GM12874 (cell line): ENCODE measurements around the gene KIF4A.

Source experiments
- CTCF ChIP-seq: IDR thresholded peaks from 2 replicates; pipeline ENCODE4 v1.5.1; 2011; ENCODE audit warnings: low read depth, mild to moderate bottlenecking, control low read depth, low read length, moderate library complexity; ENCODE audit not compliant: insufficient read depth

KIF4A gene

GRCh38 chrX:70254063-70254400, 35.9 kb upstream of the KIF4A start:
- no peak for TF ChIP-seq CTCF

GRCh38 chrX:70254909-70255308, 35.0 kb upstream of the KIF4A start:
- no peak for TF ChIP-seq CTCF

- no peak for TF ChIP-seq CTCF
Measured at GRCh38 chrX:70255452-70255851, 34.5 kb upstream of the KIF4A start.

DNA sequence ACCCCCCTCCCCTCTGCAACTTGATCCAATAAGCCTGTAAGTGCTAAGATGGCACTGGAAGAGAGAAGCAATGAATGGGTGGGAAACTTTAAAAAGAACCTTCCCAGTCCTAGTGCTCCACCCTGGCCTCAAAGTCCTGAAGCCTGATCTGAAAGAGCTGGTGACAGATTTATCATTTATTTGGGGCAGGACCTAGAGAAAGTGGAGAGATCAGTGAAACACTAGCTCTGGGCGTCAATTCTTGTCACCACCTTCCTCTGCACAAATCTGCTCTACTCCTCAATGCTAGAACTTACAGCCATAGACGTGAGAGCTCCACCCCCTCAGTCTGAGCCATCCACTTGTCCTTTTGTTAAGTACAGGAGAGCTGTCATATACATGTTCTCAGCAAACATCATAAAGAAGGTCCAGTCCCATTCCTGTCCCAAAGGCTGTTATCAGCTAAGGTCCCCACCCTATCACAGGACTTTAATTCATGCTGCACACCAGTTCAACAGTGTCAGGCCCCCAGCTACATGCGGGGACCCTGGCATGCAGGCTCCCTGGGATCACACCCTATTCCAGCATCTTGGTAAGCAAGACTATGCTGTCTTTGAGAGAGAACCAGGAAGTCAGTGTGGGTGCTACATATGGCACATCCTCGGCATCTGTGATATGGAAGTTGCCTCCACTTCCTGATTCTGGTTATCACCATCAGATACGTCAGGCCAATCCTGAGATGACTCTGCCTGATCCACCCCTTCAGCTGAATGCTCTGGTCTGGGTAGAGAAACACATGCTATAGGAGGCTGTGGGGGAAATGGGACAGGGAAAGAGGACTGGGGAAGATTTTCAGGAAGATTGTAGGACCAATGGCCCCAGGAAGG, 32.2 kb upstream of the KIF4A start:
- TF ChIP-seq CTCF: no peak

DNA sequence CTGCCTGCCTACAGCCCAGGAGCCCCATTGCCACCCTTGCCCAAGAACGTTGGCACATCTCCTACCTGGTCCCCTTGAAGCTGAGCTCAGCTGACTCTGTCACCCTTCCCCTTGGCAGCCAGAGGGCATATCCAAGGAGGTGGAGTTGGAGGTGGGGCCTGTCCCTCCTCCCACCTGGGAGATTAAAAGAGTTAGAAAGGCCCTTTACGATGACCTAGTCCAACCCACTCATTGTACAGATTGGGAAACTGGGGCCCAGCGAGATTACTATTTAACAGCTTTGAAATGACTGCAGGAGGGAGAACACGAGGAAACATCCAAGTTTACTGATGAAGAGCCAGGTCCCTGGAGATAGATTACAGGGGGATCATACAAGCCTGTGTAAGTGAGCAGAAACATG, 29.8 kb upstream of the KIF4A start, which contains the start of gene P2RY4:
P2RY4 (minus strand) TSS at position 101 of the 400 bp plus-strand sequence. CDS start 580 bp downstream, outside the sequence.
- TF ChIP-seq CTCF: no peak

GRCh38 chrX:70262952-70263567, 26.8 kb upstream of the KIF4A start:
- peak; percentile 58 for TF ChIP-seq CTCF

- no peak for TF ChIP-seq CTCF
Measured at GRCh38 chrX:70264784-70265183, 25.1 kb upstream of the KIF4A start.
